AML-193 (cell line): ENCODE measurements around the gene GPBAR1.

Experiments
- DNase-seq, 2 experiments: peaks; one replicate each; lab custom pipeline; 2025; lab: John Stamatoyannopoulos, UW

Gene GPBAR1

GRCh38 chr2:218285604-218286003 is 24.8 kb downstream of the GPBAR1 start:
- DNase-seq, result no peak

DNA sequence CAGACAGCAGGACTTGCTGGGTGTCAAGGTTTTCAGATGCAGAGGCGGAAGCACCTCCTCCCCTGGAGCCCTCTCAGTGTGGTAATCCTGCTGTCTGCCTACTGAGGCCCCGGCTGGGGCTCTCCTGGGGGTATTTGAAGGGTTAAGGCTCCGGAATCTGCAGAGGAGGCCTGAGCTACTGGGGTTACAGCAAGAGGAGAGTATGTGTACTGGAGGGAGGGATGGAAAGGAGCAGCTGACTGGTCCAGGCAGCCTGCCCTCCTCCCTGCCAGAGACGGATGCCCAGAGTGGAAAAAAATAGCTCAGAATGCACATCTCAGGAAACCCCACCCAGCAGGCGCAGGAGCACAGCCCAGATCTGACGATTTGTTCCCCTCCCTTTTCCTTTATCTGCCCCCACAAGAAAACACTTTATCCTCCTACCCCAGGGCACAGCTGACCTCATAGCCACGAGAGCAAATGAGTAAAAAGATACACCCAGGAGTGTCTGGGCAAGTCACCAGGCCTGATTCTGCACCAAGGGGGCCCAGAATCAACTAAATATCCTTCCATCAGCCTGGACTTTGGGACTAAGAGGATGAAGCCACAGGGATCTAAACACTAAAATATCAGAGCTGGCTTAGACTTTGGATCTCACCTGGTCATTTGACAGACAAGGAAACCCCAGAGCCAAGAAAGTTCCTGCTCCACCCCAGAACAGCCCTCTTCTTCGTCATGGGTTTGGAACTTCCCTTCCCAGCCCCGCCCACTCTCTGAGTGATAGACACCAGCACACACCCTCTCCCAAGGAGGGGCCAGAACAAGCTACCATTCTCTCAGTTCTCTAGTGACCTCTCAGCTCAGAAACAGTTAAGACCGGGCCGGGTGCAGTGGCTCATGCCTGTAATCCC is 26.0 kb downstream of the GPBAR1 start:
- DNase-seq, result peak; percentile 40 to 63

DNA sequence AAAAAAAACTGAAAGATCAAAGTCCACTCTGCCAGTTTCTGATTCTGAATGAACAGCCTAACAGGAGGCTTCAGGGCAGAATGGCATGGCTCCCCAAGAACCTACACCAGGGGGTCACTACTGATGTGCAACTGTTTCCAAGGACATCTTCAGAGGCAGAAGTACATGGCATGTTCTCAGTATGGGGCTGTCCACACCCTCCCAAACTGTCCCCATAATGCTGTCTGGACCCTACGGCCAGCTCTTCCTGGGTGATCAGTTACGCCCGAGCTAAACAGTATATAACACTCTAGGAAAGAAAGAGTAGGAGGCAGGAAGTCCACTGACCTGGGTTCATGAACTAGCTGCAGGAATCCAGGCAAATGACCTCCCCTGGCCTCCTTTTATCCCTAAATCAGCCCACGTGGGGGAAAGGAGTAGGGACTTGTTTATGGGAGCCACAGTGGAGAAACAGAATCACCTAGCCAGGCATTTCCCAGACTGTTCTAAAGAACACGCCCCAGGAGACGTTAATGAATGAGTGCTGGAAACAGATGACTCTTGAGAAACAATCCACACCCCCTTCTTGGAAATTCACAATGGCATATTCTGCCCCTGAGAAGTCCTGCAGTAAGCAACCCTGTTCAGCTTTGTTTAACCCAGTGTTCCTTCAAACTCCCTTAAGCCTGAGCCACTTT is 29.0 kb downstream of the GPBAR1 start:
- DNase-seq, result no peak

GRCh38 chr2:218290316-218291261 is 29.8 kb downstream of the GPBAR1 start:
- DNase-seq, result peak; percentile 51 to 63

GRCh38 chr2:218291318-218292047 is 30.7 kb downstream of the GPBAR1 start:
- DNase-seq, result no peak

DNA sequence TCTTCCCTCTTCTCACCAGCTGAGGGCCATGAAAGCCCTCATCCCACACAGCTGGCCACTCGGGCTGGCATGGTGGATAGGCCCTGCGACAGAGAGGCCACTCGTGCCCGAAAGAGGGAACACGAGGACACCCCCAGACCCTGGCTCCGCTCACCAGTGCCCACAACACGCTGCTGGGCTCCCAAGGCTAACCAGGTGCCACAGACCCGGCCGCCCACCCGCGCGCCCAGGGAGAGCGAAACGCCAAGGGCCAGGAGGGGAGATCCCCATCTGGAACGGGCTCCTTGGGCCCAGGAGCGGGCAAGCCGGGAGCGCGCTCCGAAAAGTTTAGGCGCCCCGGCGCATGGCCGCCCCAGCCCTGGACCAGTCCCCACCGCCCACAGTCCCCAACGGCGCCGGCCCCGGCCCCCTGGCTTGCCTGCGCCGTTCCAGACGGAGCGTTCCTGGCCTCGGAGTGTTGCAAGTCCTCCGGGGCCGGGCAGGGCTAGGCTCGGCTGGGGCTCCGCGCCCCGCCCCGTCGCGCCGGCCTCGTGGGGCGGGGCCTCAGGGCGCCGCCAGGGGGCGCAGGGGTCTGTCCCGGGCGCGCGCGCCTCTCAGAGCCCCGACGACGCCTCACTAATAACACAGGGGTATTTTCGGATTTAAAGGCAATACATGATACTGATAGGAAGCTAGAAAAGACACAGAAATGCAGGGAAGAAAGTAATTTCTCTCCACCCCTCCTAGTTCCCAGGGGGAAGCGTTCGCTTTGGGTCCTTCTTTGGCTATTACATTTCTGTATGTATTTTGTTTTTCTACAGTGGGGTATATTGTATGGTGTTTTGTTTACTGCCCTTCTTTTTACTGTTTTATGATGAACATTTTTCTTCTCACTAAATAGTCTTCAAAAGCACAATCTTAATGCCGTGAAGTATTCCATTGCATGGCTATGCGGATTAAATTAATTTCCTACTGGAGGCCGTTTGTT is 31.5 kb downstream of the GPBAR1 start, which contains the start of gene TMBIM1:
Gene TMBIM1, minus strand, starts transcription at position 456 of the 967 bp plus-strand sequence. CDS start 10,362 bp downstream, outside the sequence.
- DNase-seq, result peak; percentile 65 to 74

DNA sequence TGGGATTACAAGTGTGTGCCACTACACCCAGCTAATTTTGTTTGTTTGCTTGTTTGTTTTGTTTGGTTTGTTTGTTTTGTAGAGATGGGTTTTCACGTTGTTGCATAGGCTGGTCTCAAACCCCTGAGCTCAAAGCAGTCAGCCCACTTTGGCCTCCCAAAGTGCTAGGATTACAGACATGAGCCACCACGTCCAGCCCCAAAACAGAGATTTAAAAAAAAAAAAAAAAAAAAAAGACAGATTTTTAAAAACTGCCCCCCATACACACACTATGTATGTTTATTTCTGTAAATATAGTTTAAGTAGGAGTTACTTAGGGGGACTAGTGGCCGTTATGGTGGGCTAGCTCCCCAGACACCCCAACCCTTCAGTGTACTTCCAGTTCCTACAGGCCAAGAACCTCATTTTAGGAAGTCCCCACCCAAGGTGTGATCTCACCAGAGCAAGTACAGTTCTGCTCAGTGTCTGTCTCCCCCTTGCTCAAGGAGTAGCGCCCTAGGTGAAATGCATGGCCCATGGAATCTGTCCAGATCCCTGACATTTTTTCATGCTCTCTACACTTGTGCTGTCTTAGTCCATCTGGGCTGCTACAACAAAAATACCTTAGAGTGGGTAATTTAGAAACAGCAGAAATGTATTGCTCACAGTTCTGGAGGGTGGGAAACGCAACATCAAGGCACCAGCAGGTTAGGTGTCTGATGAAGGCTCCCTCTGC is 33.1 kb downstream of the GPBAR1 start:
- no peak for DNase-seq

DNA sequence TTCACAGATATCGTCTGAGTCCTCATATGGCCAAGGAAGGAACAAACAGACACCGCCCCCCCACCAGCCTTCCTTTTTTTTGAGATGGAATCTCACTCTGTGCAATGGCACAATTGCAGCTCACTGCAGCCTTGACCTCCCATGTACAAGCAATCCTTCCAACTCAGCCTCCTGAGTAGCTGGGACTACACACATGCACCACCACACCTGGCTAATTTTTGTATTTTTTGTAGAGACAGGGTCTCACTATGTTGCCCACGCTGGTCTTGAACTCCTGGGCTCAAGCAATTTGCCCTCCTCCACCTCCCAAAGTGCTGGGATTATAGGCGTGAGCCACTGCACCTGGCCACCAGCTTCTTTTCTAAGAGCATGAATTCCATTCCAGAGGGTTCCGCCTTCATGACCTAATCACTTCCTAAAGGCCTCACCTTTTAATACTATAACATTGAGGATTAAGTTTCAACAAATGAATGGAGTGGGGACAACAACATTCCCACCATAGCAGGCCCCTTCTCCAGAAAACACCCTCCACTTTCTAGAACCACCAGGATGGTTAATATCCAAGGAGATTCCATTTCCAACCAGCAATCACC is 33.7 kb downstream of the GPBAR1 start:
- no peak for DNase-seq

GRCh38 chr2:218295029-218295428 is 34.2 kb downstream of the GPBAR1 start:
- DNase-seq, result no peak

GRCh38 chr2:218296200-218296599 is 35.4 kb downstream of the GPBAR1 start:
- no peak for DNase-seq

DNA sequence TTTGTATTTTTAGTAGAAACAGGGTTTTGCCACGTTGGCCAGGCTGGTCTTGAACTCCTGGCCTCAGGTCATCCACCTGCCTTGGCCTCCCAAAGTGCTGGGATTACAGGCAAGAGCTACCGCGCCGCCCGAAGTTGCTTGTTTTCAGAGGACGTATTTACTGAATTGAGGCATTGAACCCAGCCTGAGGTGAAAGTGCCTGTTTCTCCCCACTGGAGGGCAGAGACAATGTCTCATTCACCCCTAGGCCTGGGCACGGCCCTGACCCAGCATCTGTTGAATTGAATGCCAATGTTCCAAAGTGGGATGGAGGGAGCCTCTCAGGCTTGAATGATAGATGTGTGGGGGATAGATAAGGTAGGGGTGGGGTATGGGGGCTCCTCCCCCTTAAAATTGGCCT is 36.0 kb downstream of the GPBAR1 start:
- DNase-seq, result no peak

DNA sequence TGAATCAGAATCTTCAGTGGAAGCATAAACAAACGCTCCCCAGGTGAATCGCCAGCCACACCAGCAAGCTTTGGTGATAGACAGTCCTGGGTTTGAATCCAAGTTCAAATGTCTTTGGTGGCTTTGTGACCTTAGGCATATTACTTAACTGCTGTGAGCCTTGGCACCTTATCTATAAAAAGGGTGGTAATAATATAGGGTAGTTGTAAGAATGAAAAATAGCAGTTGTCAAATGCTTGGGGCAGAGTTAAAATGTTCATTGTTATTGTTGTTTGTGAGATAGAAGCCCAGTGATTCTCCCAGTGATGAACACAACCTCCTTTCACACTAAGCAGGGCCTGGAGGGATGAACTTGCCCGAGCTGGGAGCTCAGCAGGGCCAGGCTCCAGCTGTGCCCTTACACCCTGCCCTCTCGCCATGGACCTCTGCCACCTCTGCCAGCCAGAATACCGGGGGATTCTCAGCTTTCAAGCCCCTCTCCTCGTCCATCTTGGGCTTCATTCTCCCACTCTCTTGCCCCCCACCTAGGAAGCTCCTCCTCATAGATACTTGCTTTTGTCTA is 37.6 kb downstream of the GPBAR1 start:
- no peak for DNase-seq

GRCh38 chr2:218300141-218300540 is 39.3 kb downstream of the GPBAR1 start:
- no peak for DNase-seq

- peak; percentile 84 to 89 for DNase-seq
These were observed 40.5 kb downstream of the GPBAR1 start for GRCh38 chr2:218301176-218301819.

GRCh38 chr2:218305383-218305782 is 44.6 kb downstream of the GPBAR1 start:
- no peak for DNase-seq

GRCh38 chr2:218306184-218306920 is 45.5 kb downstream of the GPBAR1 start:
- DNase-seq, result no peak

- no peak for DNase-seq
These were observed 46.7 kb downstream of the GPBAR1 start for GRCh38 chr2:218307415-218308090.
